Activated CD8-positive, alpha-beta memory T cell treated with anti-CD3 and anti-CD28 coated beads for 36 hours (primary cell): ENCODE results near the gene NEGR1. TPM values are rescaled to one million over a fixed set of nuclear protein-coding genes. Genes with fewer than 3 reads are reported as not detected.

Experiments
- CTCF ChIA-PET: fragments of 350-600 bp; sonication (Branson Sonifier 250); formaldehyde crosslinking; loops from one replicate; lab custom pipeline; 2021; ENCODE audit warnings: antibody characterized with exemption; lab: Charles Lee
- POLR2A ChIA-PET: fragments of 350-600 bp; sonication (Branson Sonifier 250); formaldehyde crosslinking; loops from one replicate; lab custom pipeline; 2021; ENCODE audit warnings: antibody characterized with exemption; lab: Charles Lee
- total RNA-seq, 2 experiments: library from RNA; stranded (reverse); gene quantifications; one replicate each; pipeline ENCODE4 v1.2.3, GENCODE V29; 2021

NEGR1 gene
- total RNA-seq, 2 experiments from 2014 or later = not detected

GRCh38 chr1:71676979-71677925 lies 605.1 kb downstream of the NEGR1 start:
- ChIA-PET POLR2A (no interaction called here), CTCF (no interaction called here)

- ChIA-PET CTCF (no interaction called here), POLR2A (no interaction called here)
Observed at GRCh38 chr1:71668065-71668464, 614.3 kb downstream of the NEGR1 start.

- ChIA-PET CTCF (no interaction called here), POLR2A (no interaction called here)
Observed at GRCh38 chr1:71667216-71667615, 615.1 kb downstream of the NEGR1 start.

DNA sequence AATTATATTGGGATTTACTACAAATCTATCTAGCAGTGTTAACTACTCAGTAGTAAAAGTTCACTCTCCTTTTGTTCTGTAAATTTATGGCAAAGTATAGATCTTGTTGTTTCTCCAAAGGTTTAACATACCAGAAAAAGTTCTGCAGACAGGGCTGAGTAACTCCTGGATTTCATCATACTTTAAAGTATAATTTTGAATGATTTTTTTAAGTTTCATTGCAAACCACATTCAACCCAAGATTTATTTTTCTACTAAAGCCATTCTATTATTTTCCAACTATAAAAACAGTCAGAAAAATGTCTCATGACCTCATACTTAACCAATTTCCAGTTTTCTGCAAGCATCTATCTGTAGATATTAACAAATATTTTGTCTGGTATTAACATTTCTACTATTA lies 615.7 kb downstream of the NEGR1 start:
- ChIA-PET CTCF (no interaction called here), POLR2A (no interaction called here)

GRCh38 chr1:71660411-71660810 lies 621.9 kb downstream of the NEGR1 start:
- CTCF ChIA-PET = no interaction called here
- POLR2A ChIA-PET = no interaction called here

DNA sequence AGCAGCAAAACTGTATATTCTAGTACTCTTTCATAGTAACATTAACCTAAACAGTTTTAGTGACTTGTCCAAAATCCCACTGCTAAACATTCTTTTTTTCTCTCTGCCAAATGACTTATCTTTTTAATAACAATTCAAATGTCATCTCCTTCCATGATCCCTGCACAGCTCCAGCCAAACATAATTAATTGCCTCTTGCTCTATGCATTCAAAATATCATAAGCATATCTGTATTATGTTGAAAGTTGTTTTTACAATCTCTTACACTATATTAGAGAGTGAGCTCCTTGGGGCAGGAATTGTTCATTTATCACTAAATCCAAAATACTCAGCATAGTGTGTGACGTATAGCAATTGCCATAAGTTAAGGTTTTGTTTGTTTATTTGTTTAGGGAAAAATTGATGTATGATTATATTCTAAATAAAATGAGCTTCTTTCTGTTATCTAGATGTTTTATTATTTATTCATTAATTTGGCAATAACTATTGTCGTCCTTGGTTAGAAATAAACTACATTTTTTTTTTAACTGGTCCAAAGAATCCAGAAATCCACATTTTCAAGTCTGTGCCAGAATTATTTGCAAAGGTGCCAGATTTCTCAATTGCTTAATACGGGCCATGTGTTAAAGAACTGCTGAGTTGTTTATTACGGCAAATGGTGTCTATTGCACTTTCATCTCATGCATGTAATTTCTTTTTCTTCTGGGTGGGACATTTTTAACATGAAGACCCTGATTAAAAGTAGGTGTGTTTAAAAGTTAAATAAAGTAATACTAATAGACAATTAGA lies 624.3 kb downstream of the NEGR1 start:
- POLR2A ChIA-PET = no interaction called here
- CTCF ChIA-PET = no interaction called here

GRCh38 chr1:71656902-71657301 lies 625.4 kb downstream of the NEGR1 start:
- POLR2A ChIA-PET = no interaction called here
- CTCF ChIA-PET = no interaction called here

DNA sequence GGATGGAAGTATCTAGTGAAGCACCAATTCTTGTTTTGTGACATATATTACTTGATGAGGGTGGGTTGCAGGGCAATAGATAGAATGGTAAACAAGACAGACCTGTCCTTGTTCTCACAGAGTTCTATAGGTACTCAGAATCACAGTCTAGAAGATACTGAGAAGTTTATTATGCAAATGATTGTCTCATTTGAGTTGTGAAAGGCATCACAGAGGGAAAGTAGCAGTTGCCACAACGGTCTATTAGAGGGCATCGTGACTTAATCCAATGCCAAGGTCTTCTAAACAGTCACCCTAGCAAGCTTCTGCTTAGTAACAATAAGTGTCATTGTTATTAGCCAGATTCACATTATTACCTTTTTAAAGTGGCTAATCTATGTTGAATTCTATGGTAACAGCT lies 626.7 kb downstream of the NEGR1 start:
- CTCF ChIA-PET = no interaction called here
- POLR2A ChIA-PET = no interaction called here

- POLR2A ChIA-PET = no interaction called here
- CTCF ChIA-PET = no interaction called here
Observed at GRCh38 chr1:71653952-71654351, 628.4 kb downstream of the NEGR1 start.

DNA sequence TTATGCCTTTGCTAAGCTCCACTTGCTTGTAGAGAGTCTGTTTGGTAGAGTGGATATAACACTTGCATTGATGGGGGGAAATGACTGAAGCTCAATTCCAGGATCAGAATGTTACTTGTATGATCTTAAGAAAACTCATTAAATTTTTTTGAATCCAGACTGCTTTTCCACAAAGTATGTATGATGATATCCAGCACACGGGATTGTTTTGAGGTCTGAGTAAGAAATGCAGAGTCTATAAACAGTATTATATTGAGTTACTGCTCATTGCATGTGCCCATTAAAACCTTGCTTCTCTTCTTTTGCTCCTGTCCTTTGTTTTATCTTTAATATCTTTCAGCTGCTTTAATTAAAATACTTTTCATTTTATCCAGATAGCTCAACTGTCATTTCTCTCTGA lies 631.1 kb downstream of the NEGR1 start:
- CTCF ChIA-PET = no interaction called here
- POLR2A ChIA-PET = no interaction called here

DNA sequence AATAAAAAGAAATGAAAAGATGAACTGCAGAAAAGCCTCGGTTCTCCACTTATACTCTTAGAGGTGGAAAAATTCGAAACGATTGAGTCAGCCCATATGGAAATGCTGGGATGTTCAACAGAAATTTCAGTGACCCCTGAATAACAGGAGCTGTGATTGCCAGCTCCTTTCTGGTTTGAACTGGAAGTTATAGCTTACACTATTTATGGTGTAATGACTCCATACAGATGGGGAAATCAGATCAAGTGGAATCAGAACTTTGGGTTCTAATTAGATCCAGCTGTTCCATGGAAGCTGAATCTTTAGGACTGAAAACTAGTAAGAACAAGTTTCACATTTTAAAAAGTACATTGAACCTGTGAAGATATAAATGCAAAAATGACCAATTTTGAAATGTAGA lies 632.2 kb downstream of the NEGR1 start:
- ChIA-PET CTCF (no interaction called here), POLR2A (no interaction called here)

DNA sequence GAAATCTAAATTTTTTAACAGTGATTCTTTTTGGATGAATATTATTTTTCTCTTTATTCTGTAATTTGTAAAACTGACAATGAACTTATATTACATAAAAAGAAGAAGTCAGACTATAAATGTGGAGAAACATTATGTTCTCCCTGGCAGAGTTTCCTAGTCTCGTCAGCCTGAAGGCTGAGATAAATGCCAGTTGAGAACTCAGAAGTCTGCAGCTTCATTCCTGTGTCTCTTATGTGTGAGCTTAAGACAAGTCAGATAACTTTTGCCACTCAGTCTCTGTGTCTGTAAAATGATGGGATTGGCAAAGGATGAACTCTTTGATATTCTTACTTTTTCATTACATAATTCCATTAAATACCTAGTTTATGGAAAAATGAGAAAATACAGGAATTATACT lies 632.7 kb downstream of the NEGR1 start:
- CTCF ChIA-PET = no interaction called here
- POLR2A ChIA-PET = no interaction called here

DNA sequence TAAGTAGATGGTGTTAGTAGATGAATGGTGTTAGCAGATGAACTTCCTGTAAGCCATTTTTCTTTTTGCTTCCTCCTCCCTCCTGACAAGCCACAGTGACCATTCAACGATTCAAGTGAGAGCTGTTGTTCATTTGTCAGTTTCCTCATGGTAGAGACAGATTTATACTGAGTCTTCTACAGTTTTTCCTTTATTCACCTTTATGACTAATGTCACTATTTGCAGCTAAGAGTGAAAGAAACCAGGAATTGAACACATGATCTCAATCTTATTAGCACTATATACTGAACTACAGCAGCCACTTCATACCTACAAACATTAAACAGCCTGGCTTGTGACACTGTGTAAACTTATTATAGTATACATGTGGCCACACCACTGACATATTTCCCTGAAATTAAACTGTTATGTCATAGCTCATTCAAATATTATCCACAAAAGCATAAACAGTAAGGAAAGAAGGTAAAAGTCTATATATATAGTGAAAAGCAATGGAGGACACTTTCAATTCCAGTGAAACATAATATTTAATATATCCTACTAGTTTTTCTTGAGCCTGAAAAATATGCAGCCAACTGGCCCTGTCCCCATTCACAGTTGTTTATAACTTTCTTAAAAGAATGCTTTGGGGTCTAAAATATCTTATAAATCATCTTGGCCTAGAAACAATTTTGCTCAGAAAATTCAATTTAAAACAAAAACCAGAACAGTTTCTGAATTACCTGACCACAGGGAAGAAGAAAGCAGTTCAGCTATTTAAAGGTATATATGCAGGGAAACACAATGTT lies 634.6 kb downstream of the NEGR1 start:
- ChIA-PET CTCF (no interaction called here), POLR2A (no interaction called here)

DNA sequence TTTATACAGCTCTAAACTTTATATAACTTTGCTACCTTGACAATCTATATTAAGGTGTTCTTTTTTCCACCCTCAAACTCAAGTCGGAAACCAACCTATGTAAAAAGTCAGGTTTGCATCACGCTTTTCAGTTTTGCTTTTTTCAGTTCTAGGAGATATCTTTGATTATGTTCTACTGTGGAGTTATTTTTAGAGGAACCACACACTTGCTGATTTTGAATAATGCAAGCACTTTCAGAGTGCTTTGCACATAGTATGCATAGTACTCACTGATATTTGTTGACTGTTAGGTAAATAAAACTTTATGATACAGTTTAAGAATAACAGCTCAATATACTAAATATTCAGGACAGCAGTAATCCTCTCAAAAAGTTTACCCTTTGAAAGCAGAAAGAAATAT lies 637.3 kb downstream of the NEGR1 start:
- ChIA-PET CTCF (no interaction called here), POLR2A (no interaction called here)

DNA sequence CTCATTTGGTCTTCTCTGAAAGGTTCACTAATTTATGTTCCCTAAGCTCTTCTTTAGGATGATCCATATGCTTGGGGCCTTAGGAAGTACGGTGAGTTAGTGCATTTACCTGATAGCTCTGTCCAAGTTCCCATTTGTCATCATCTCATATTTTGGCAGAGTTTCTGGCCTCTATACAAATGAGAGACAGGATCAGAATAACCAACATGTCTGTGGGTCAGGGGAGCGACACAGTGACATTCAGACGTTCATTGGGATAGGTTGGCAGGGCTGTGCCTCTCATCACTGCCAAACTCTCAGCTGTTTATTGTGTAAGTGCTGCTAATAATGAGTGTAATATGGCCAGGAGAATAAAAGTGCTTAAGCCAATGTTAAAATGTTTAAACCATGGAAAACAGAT lies 640.4 kb downstream of the NEGR1 start:
- CTCF ChIA-PET = no interaction called here
- POLR2A ChIA-PET = no interaction called here

- ChIA-PET POLR2A (no interaction called here), CTCF (no interaction called here)
Observed at GRCh38 chr1:71640998-71641397, 641.3 kb downstream of the NEGR1 start.

DNA sequence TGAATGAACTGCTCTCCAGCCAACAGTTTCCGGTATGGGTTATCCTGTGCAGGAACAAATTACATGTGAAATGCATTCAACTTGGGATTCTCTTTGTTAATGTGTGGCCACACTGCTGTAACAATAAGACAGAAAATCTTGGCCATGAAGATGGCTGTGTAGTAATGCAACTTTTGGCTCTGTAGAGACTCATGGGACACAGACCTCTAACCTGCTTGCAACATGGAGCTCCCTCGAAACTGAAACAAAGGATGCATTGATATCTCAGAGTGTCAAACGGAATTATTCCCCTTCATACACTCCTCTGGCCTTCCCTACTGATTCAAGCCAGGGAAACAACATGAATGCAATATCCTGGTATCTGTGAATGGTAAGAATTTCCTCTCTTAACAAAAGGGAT lies 642.2 kb downstream of the NEGR1 start:
- ChIA-PET POLR2A (no interaction called here), CTCF (no interaction called here)

DNA sequence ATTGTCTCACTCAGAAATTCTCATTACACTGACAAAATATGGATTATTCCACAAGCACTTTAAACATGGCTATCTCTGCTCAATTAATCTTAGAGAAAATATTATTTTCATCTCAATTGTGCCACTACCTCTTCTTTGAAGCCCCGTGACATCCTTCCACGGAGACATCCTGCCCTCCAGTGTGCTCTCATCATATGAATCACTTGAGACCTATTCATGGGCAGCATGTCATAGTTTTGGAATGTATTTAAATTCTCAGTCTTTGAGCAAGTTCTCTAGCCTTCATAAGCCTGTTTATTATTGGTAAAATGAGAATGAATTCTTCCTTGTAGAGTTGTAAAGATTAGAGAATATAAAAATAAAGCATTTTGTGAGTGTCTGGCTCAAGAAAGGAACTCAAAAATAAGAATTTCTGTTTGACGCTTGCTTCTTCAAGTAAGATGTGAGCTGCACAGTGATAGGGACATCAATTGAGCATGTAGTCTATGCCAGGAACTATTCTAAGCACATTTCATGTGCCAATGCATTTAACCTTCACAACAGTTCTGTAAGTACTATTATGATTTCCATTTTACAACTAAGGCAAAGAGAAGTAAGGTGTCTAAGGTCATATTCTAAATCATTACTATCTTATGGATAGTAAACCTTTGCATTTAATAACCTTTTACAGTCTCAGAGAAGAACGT lies 644.1 kb downstream of the NEGR1 start:
- CTCF ChIA-PET = no interaction called here
- POLR2A ChIA-PET = no interaction called here

DNA sequence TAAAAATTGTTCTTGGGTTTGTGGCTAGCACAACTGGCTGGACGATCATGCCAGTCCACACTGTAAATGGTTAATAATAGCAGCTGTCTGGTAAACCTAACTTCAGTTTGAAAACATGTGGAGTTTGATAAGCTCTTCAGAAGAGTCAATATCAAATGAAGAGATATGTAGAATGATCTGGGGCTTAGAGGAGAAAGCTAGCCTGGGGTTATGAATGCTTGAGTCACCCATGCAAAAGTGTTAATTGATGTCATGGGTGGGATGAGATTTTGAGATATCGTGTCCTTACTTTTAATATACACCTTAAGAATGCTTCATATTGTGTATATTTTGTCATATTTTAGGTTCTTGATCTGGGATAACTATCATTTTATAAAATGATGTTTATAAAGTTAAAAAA lies 646.8 kb downstream of the NEGR1 start:
- ChIA-PET POLR2A (no interaction called here), CTCF (no interaction called here)

- POLR2A ChIA-PET = no interaction called here
- CTCF ChIA-PET = no interaction called here
Observed at GRCh38 chr1:71634159-71634558, 648.2 kb downstream of the NEGR1 start.
